DND-41 (cell line): ENCODE measurements around the gene AMH.

Experiments
- ATAC-seq: fragments of 200-7000 bp; cut with Tn5 transposase; 3 replicates; pipeline ENCODE4 v1.9.1; 2021; ENCODE audit warnings: low read depth; ENCODE audit not compliant: insufficient read depth
- DNase-seq: peaks from one replicate; pipeline ENCODE4 v3.0.0-alpha.2; 2020
- H2AFZ ChIP-seq: 2 replicates; pipeline ENCODE4 v1.6.0; 2012; ENCODE audit warnings: low read depth, low read length
- H3K27ac ChIP-seq: 2 replicates; pipeline ENCODE4 v1.5.1; 2012; ENCODE audit warnings: low read length, inconsistent platforms
- H3K27me3 ChIP-seq: fragments of 200-600 bp; sonication (generic); 2 replicates; pipeline ENCODE4 v1.6.0; 2012; ENCODE audit warnings: low read length, mild to moderate bottlenecking, inconsistent platforms; ENCODE audit not compliant: insufficient read depth, poor library complexity
- H3K36me3 ChIP-seq: 2 replicates; pipeline ENCODE4 v1.5.1; 2012; ENCODE audit warnings: low read length, inconsistent platforms; ENCODE audit not compliant: insufficient read depth
- H3K4me1 ChIP-seq: 2 replicates; pipeline ENCODE4 v1.5.1; 2012; ENCODE audit warnings: mild to moderate bottlenecking, low read length; ENCODE audit not compliant: insufficient read depth
- H3K4me2 ChIP-seq: 2 replicates; pipeline ENCODE4 v1.6.0; 2012; ENCODE audit warnings: mild to moderate bottlenecking, moderate library complexity, low read length, inconsistent platforms; ENCODE audit not compliant: insufficient read depth
- H3K4me3 ChIP-seq, 2 experiments: fragments of 200-600 bp in 1 of 2; shearing (Covaris generic) in 1 of 2; 2 replicates each; pipeline ENCODE4 v1.5.1; 2012 to 2016; ENCODE audit warnings: inconsistent platforms in 2 of 2, low read length in 2 of 2, mild to moderate bottlenecking in 2 of 2, low read depth in 1 of 2, moderate library complexity in 1 of 2
- H3K79me2 ChIP-seq: 2 replicates; pipeline ENCODE4 v1.6.0; 2012; ENCODE audit warnings: low read length, inconsistent platforms; ENCODE audit not compliant: insufficient read depth
- H3K9ac ChIP-seq: 2 replicates; pipeline ENCODE4 v1.6.0; 2012; ENCODE audit warnings: low read depth, mild to moderate bottlenecking, inconsistent platforms, low read length, moderate library complexity
- H3K9me3 ChIP-seq: 2 replicates; pipeline ENCODE4 v1.5.1; 2012; ENCODE audit warnings: low read length, moderate library complexity, mild to moderate bottlenecking, inconsistent platforms; ENCODE audit not compliant: insufficient read depth, severe bottlenecking
- H4K20me1 ChIP-seq: 2 replicates; pipeline ENCODE4 v1.6.0; 2012; ENCODE audit warnings: low read length; ENCODE audit not compliant: insufficient read depth
- EZH2 ChIP-seq: IDR thresholded peaks from 3 replicates; pipeline ENCODE4 v1.6.1; 2012; ENCODE audit warnings: borderline replicate concordance, low read depth, mild to moderate bottlenecking, moderate library complexity, low read length, inconsistent platforms; ENCODE audit not compliant: severe bottlenecking
- TF ChIP-seq, protein P1 (sequence below): IDR thresholded peaks from 2 replicates; pipeline ENCODE4 v1.5.1; 2012; ENCODE audit warnings: borderline replicate concordance, low read length, moderate library complexity, mild to moderate bottlenecking; ENCODE audit not compliant: poor library complexity, severe bottlenecking; ENCODE audit errors: extremely low read depth

AMH gene

DNA sequence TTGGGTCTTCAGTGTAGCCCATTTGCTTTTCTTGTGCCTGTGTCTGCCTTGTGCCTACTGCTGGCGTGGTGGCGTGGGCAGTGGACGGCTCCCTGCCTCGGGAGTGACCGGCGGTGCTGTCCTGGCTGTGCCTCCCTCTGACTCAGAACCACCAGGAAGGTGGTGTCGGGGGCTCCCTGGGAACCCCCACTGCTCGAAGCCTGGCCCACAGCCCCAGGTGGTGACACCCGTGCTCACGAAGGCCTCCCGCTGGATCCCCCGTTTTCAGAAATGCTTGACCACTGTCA lies 5.1 kb upstream of the AMH start:
- H3K4me1 ChIP-seq = peaks cover 29% of the 10 kb centered on the region
- no peak overlapping the region for H3K9ac ChIP-seq
- H4K20me1 ChIP-seq = peaks cover 90% of the 10 kb centered on the region
- no peak overlapping the region for H3K4me2 ChIP-seq
- no peak overlapping the region for H3K27ac ChIP-seq
- peaks cover 73% of the 10 kb centered on the region for H3K79me2 ChIP-seq
- peaks cover 93% of the 10 kb centered on the region for H3K36me3 ChIP-seq
- H3K4me3 ChIP-seq = no peak overlapping the region
- no peak for TF ChIP-seq EZH2
- TF ChIP-seq, protein P1, sequence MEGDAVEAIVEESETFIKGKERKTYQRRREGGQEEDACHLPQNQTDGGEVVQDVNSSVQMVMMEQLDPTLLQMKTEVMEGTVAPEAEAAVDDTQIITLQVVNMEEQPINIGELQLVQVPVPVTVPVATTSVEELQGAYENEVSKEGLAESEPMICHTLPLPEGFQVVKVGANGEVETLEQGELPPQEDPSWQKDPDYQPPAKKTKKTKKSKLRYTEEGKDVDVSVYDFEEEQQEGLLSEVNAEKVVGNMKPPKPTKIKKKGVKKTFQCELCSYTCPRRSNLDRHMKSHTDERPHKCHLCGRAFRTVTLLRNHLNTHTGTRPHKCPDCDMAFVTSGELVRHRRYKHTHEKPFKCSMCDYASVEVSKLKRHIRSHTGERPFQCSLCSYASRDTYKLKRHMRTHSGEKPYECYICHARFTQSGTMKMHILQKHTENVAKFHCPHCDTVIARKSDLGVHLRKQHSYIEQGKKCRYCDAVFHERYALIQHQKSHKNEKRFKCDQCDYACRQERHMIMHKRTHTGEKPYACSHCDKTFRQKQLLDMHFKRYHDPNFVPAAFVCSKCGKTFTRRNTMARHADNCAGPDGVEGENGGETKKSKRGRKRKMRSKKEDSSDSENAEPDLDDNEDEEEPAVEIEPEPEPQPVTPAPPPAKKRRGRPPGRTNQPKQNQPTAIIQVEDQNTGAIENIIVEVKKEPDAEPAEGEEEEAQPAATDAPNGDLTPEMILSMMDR = no peak
- H3K9me3 ChIP-seq = no peaks in the 10 kb centered on the region
- H2AFZ ChIP-seq = no peak overlapping the region
- no peak for ATAC-seq
- no peak for DNase-seq
- no peaks in the 10 kb centered on the region for H3K27me3 ChIP-seq

DNA sequence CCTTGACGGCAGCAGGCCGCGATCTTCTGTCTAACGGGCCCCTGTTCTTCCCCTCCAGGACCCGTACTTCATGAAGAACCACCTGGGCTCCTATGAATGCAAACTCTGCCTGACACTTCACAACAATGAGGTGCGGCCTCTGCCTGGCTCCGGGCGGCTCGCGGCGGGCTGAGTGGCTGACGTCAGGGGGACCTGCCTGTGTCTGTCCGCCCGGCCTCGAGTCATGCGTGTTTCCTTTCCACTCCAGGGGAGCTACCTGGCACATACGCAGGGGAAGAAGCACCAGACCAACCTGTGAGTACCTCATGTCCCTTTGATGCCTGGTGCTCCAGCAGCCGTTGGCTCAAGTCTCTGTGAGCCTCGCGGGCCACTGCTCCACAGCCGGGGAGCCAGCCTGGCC lies 4.6 kb upstream of the AMH start:
- H3K4me2 ChIP-seq = no peak overlapping the region
- peaks cover 69% of the 10 kb centered on the region for H3K79me2 ChIP-seq
- H3K9me3 ChIP-seq = no peaks in the 10 kb centered on the region
- no peak overlapping the region for H3K4me3 ChIP-seq
- peaks cover 94% of the 10 kb centered on the region for H4K20me1 ChIP-seq
- no peaks in the 10 kb centered on the region for H3K27me3 ChIP-seq
- peaks cover 25% of the 10 kb centered on the region for H3K4me1 ChIP-seq
- H3K27ac ChIP-seq = no peak overlapping the region
- TF ChIP-seq, protein P1 = no peak
- TF ChIP-seq EZH2 = no peak
- ATAC-seq (no peak), DNase-seq (no peak)
- peaks cover 97% of the 10 kb centered on the region for H3K36me3 ChIP-seq
- H2AFZ ChIP-seq = no peak overlapping the region
- H3K9ac ChIP-seq = no peak overlapping the region

DNA sequence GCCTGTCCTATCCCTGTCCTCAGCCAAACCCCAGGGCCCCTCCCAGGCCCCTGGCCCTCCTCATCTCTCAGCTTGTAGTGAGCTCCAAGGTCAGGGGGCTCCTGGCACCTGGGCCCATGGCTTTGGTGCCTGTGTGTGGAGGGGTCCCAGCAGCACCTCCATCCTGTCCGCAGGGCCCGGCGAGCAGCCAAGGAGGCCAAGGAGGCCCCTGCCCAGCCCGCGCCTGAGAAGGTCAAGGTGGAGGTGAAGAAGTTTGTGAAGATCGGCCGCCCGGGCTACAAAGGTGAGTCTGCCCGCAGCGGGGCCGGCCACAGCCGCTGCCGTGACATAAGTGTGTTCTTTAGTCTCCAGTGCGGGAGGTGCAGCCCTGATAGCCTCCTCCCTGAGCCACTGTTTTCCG lies 3.9 kb upstream of the AMH start:
- Histone ChIP-seq H3K36me3 (peaks cover 99% of the 10 kb centered on the region), H3K79me2 (peaks cover 61% of the 10 kb centered on the region), H3K4me1 (peaks cover 17% of the 10 kb centered on the region), H3K4me3 (no peak overlapping the region), H3K9ac (no peak overlapping the region), H3K4me2 (no peak overlapping the region), H2AFZ (no peak overlapping the region), H3K27me3 (no peaks in the 10 kb centered on the region), H3K9me3 (no peaks in the 10 kb centered on the region), H3K27ac (no peak overlapping the region), H4K20me1 (peaks cover 95% of the 10 kb centered on the region)
- no peak for TF ChIP-seq EZH2
- TF ChIP-seq, protein P1 = no peak
- no peak for ATAC-seq
- DNase-seq = no peak

DNA sequence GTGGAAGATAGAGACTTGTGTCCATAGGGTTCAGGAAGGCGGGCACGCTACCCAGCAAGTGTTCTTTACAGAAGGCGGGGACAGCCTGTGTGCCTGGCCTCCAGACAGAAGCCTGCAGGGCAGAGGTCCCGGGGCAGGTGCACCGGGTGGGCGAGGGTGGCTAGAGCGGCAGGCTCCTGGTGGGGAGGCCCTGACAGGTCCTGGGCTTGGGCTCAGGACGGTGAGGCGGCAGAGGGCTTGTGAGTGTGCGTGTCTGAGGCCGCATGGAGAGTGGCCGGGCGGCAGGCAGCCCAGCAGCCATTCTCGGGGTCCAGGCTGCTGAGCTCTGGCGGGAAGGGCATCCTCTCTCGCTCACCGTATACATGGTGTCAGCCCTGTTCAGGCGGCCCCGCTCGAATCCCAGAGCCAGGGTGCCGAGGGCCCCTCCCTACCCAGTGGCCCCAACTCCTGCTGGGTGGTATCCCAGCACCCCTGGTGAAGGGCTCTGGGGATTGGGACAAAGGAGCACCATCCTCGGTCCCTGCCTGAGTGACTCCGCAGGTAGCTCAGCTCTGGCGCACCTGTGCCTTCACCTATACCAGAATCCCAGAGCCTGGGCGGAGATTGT lies 3.0 kb upstream of the AMH start:
- TF ChIP-seq, protein P1 = no peak
- Histone ChIP-seq H4K20me1 (peaks cover 89% of the 10 kb centered on the region), H3K4me3 (no peak overlapping the region), H2AFZ (no peak overlapping the region), H3K4me1 (peaks cover 9% of the 10 kb centered on the region), H3K27me3 (no peaks in the 10 kb centered on the region), H3K4me2 (no peak overlapping the region), H3K36me3 (peaks cover 91% of the 10 kb centered on the region), H3K79me2 (peaks cover 53% of the 10 kb centered on the region), H3K9ac (no peak overlapping the region), H3K9me3 (no peaks in the 10 kb centered on the region), H3K27ac (no peak overlapping the region)
- DNase-seq (no peak), ATAC-seq (no peak)
